HEK293 (cell line): ENCODE results near the gene ISG15.

Experiments used
- CTCF ChIA-PET: fragments of 350-600 bp; formaldehyde crosslinking; extraction: SDS; loops from one replicate; lab custom pipeline; 2021; ENCODE audit warnings: antibody characterized with exemption; lab: Yijun Ruan, JAX
- POLR2A ChIA-PET: fragments of 300-600 bp; formaldehyde crosslinking; extraction: SDS; loops from one replicate; lab custom pipeline; 2020; ENCODE audit warnings: antibody characterized with exemption, inconsistent platforms; lab: Yijun Ruan, JAX
- H3K27ac ChIP-seq: fragments of 200-500 bp; sonication (Bioruptor generic); 2 replicates; pipeline ENCODE4 v1.5.1; 2014; ENCODE audit warnings: low read depth, low read length, control low read depth, inconsistent platforms; ENCODE audit errors: extremely low read depth
- H3K36me3 ChIP-seq, 2 experiments: fragments of 200-500 bp in 1 of 2; sonication (Bioruptor generic) in 1 of 2; 1 replicate in 1 of 2; 2 replicates in 1 of 2; pipeline ENCODE4 v1.5.1; 2014 to 2017; ENCODE audit warnings: inconsistent platforms in 2 of 2, low read length in 2 of 2; ENCODE audit not compliant: control insufficient read depth in 2 of 2, insufficient read depth in 1 of 2
- H3K4me1 ChIP-seq: fragments of 200-500 bp; sonication (Bioruptor generic); 2 replicates; pipeline ENCODE4 v1.5.1; 2014; ENCODE audit warnings: mild to moderate bottlenecking, low read length, inconsistent platforms; ENCODE audit not compliant: control insufficient read depth, insufficient read depth
- H3K4me3 ChIP-seq: 2 replicates; pipeline ENCODE4 v1.5.1; 2011; ENCODE audit warnings: low read depth, mild to moderate bottlenecking, control low read depth, low read length, moderate library complexity
- H3K9me3 ChIP-seq: fragments of 200-500 bp; sonication (Bioruptor generic); 2 replicates; pipeline ENCODE4 v1.5.1; 2014; ENCODE audit warnings: low read depth, low read length, inconsistent platforms; ENCODE audit not compliant: control insufficient read depth, insufficient read depth
- BCL11A ChIP-seq: fragments of 450-650 bp; formaldehyde crosslinking; IDR thresholded peaks from 2 replicates; pipeline ENCODE4 v1.5.1; 2016; ENCODE audit warnings: low read depth, missing biosample characterization, missing genetic modification characterization
- BCL11B ChIP-seq: fragments of 450-650 bp; formaldehyde crosslinking; IDR thresholded peaks from 2 replicates; pipeline ENCODE4 v1.5.1; 2016; ENCODE audit warnings: low read depth, missing biosample characterization, missing genetic modification characterization
- KLF8 ChIP-seq: fragments of 450-650 bp; formaldehyde crosslinking; IDR thresholded peaks from 2 replicates; pipeline ENCODE4 v1.5.1; 2016; ENCODE audit warnings: missing biosample characterization, missing genetic modification characterization
- PRDM1 ChIP-seq: fragments of 450-650 bp; formaldehyde crosslinking; IDR thresholded peaks from 2 replicates; pipeline ENCODE4; 2016; ENCODE audit warnings: missing biosample characterization, missing genetic modification characterization
- TSHZ1 ChIP-seq: fragments of 450-650 bp; formaldehyde crosslinking; IDR thresholded peaks from 2 replicates; pipeline ENCODE4 v1.5.1; 2016; ENCODE audit warnings: missing biosample characterization, missing genetic modification characterization, borderline replicate concordance
- ZNF19 ChIP-seq: fragments of 450-650 bp; formaldehyde crosslinking; IDR thresholded peaks from 2 replicates; pipeline ENCODE4; 2016; ENCODE audit warnings: missing biosample characterization, missing genetic modification characterization, low read depth
- ZNF26 ChIP-seq: fragments of 450-650 bp; formaldehyde crosslinking; IDR thresholded peaks from 2 replicates; pipeline ENCODE4 v1.5.1; 2016; ENCODE audit warnings: missing biosample characterization, missing genetic modification characterization
- ZNF366 ChIP-seq: fragments of 450-650 bp; formaldehyde crosslinking; conservative IDR thresholded peaks from 2 replicates; pipeline ENCODE4 v1.5.1; 2016; ENCODE audit warnings: missing biosample characterization, missing genetic modification characterization
- ZNF521 ChIP-seq: fragments of 450-650 bp; formaldehyde crosslinking; IDR thresholded peaks from 2 replicates; pipeline ENCODE4 v1.5.1; 2017; ENCODE audit warnings: missing biosample characterization, mild to moderate bottlenecking, missing genetic modification characterization
- ZNF596 ChIP-seq: fragments of 450-650 bp; IDR thresholded peaks from 2 replicates; pipeline ENCODE4 v1.5.0; 2018; ENCODE audit warnings: missing biosample characterization, mild to moderate bottlenecking, missing genetic modification characterization, moderate library complexity
- ZNF768 ChIP-seq: fragments of 450-650 bp; formaldehyde crosslinking; IDR thresholded peaks from 2 replicates; pipeline ENCODE4 v1.5.1; 2018; ENCODE audit warnings: missing biosample characterization, mild to moderate bottlenecking, missing genetic modification characterization
- ZNF830 ChIP-seq: fragments of 450-650 bp; IDR thresholded peaks from 2 replicates; pipeline ENCODE4 v1.5.0; 2018; ENCODE audit warnings: missing biosample characterization, missing genetic modification characterization, low read depth, mild to moderate bottlenecking, moderate library complexity
- TF ChIP-seq, protein P1 (sequence below): fragments of 450-650 bp; formaldehyde crosslinking; IDR thresholded peaks from 2 replicates; pipeline ENCODE4 v1.5.1; 2017; ENCODE audit warnings: missing biosample characterization, missing genetic modification characterization
- TF ChIP-seq, protein P2 (sequence below): fragments of 450-650 bp; formaldehyde crosslinking; IDR thresholded peaks from 2 replicates; pipeline ENCODE4 v1.5.0; 2017; ENCODE audit warnings: missing biosample characterization, missing genetic modification characterization, borderline replicate concordance

The ISG15 gene

DNA sequence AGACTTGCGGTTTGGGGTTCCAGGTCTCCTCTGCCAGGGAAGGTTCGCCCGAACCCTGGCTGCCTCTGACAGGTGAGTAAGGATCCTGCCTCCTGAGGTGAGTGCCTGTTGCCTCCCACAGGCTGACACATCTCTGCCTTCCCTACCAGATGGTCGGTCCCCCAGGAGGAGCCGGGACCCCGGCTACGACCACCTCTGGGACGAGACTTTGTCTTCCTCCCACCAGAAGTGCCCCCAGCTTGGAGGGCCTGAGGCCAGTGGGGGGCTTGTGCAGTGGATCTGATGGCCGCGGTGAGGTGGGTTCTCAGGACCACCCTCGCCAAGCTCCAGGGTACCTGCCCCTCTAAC, 39.0 kb upstream of the ISG15 start (continued):
- TF ChIP-seq, protein P1, sequence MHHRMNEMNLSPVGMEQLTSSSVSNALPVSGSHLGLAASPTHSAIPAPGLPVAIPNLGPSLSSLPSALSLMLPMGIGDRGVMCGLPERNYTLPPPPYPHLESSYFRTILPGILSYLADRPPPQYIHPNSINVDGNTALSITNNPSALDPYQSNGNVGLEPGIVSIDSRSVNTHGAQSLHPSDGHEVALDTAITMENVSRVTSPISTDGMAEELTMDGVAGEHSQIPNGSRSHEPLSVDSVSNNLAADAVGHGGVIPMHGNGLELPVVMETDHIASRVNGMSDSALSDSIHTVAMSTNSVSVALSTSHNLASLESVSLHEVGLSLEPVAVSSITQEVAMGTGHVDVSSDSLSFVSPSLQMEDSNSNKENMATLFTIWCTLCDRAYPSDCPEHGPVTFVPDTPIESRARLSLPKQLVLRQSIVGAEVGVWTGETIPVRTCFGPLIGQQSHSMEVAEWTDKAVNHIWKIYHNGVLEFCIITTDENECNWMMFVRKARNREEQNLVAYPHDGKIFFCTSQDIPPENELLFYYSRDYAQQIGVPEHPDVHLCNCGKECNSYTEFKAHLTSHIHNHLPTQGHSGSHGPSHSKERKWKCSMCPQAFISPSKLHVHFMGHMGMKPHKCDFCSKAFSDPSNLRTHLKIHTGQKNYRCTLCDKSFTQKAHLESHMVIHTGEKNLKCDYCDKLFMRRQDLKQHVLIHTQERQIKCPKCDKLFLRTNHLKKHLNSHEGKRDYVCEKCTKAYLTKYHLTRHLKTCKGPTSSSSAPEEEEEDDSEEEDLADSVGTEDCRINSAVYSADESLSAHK (tag by site-specific recombination) = no peak

- H3K9me3 ChIP-seq = no peaks in the 10 kb centered on the region
- POLR2A ChIA-PET = interaction anchor here (0.7 to 1.9 kb wide), 6 partner anchors 8 to 41 kb away, joined by 3 to 12 read pairs (median 5); partner anchors contain the start of gene PLEKHN1
- no peak overlapping the region for H3K27ac ChIP-seq
- H3K4me3 ChIP-seq = no peak overlapping the region
- no peaks in the 10 kb centered on the region for H3K36me3 ChIP-seq
- peaks cover 3% of the 10 kb centered on the region; the same call in 1 of the 2 replicates for H3K4me1 ChIP-seq
- TF ChIP-seq TSHZ1 (tag by site-specific recombination) = no peak
- TF ChIP-seq PRDM1 = peak; percentile 79
- TF ChIP-seq BCL11A (tag by site-specific recombination) = peak; percentile 100
- no peak for TF ChIP-seq ZNF521
- peak; percentile 90 for TF ChIP-seq ZNF596 (tag by site-specific recombination)
- TF ChIP-seq KLF8 = peak; percentile 43; the same call in 1 of the 2 replicates
- TF ChIP-seq, protein P2, sequence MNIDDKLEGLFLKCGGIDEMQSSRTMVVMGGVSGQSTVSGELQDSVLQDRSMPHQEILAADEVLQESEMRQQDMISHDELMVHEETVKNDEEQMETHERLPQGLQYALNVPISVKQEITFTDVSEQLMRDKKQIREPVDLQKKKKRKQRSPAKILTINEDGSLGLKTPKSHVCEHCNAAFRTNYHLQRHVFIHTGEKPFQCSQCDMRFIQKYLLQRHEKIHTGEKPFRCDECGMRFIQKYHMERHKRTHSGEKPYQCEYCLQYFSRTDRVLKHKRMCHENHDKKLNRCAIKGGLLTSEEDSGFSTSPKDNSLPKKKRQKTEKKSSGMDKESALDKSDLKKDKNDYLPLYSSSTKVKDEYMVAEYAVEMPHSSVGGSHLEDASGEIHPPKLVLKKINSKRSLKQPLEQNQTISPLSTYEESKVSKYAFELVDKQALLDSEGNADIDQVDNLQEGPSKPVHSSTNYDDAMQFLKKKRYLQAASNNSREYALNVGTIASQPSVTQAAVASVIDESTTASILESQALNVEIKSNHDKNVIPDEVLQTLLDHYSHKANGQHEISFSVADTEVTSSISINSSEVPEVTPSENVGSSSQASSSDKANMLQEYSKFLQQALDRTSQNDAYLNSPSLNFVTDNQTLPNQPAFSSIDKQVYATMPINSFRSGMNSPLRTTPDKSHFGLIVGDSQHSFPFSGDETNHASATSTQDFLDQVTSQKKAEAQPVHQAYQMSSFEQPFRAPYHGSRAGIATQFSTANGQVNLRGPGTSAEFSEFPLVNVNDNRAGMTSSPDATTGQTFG (tag by site-specific recombination) = no peak
- peak; percentile 93 for TF ChIP-seq ZNF366 (tag by site-specific recombination)
- no peak for TF ChIP-seq ZNF830 (tag by site-specific recombination)
- TF ChIP-seq ZNF768 (tag by site-specific recombination) = no peak
- no peak for TF ChIP-seq ZNF19
- TF ChIP-seq BCL11B (tag by site-specific recombination) = peak; percentile 100
- no peak for TF ChIP-seq ZNF26 (tag by site-specific recombination)
- TF ChIP-seq, all 188 proteins: peak for 6
- CTCF ChIA-PET = interaction anchor here (0.6 to 1.8 kb wide), 4 partner anchors 15 to 105 kb away, joined by 3 to 21 read pairs (median 4); partner anchors contain the start of gene NOC2L
These were observed 38.5 kb upstream of the ISG15 start for GRCh38 chr1:974687-975328.
